Breast epithelium (tissue), 3 donors: ENCODE results near the gene NTRK3.

Source experiments
- CTCF ChIP-seq, 3 donors: fragments of 450-650 bp; IDR thresholded peaks; one replicate each; pipeline ENCODE4 v1.5.1; 2016 to 2017; ENCODE audit warnings: antibody characterized with exemption in 3 of 3, mild to moderate bottlenecking in 3 of 3, moderate library complexity in 3 of 3
- POLR2A ChIP-seq: fragments of 450-650 bp; IDR thresholded peaks from one replicate; pipeline ENCODE4 v1.6.1; 2016; ENCODE audit warnings: antibody characterized with exemption, mild to moderate bottlenecking, moderate library complexity
- POLR2AphosphoS5 ChIP-seq, 3 donors: sonication (generic); formaldehyde crosslinking; IDR thresholded peaks; one replicate each; pipeline ENCODE4 v1.6.1; 2017; ENCODE audit warnings: antibody characterized with exemption in 3 of 3

GRCh38 chr15:88048755-88049154, 207.8 kb downstream of the NTRK3 start:
- TF ChIP-seq CTCF (IDR thresholded peaks at IDR 0.05), result no peak
- no peak for TF ChIP-seq POLR2AphosphoS5 (IDR thresholded peaks at IDR 0.05)
- no peak for TF ChIP-seq POLR2A
